ENCODE results near the gene YARS2.

Gene YARS2

DNA sequence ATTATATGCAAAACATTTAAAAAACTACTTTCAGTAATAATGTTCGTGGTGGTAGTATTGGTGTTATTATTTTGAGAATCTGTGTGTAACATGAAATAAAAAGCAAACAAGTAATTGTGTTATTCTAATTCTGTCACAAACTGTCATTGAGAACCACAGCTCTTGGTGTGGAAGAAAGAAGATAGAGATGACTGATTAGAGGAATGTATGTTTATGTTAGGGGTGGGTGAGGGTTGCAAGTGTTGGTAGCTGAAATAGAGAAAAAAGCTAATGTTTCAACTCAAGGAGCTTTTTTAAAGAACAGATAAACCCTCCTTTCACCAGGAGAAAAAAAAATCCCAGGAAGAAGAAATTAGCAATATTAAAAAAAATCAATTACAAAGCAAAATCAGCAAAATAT, 58.3 kb downstream of the YARS2 start:
- H3K4me3 ChIP-seq (ENCODE audit: low read depth, low read length) = no peak overlapping the region
- no peak for TF ChIP-seq CTCF (IDR thresholded peaks at IDR 0.05; ENCODE audit: low read depth, low read length)
- no peak for DNase-seq (ENCODE audit: low read depth, low spot score)
- in situ Hi-C loops (cut with HindIII; ENCODE audit: low sequenced_read_pairs) = no loop called here

Measured in astrocyte of the spinal cord (primary cell).